Mucosa of rectum (tissue), 2 donors: ENCODE measurements around the gene LHFPL5.

Source experiments
- H3K27ac ChIP-seq, 2 donors: one replicate each; pipeline ENCODE4 v1.7.0; 2013; ENCODE audit warnings: inconsistent platforms in 2 of 2, low read depth in 2 of 2, low read length in 2 of 2
- H3K27me3 ChIP-seq, 2 donors: one replicate each; pipeline ENCODE4 v1.7.0; 2013; ENCODE audit warnings: low read length in 2 of 2; ENCODE audit not compliant: control insufficient read depth in 2 of 2, insufficient read depth in 2 of 2
- H3K36me3 ChIP-seq, 2 donors: one replicate each; pipeline ENCODE4 v1.7.0; 2013; ENCODE audit warnings: low read length in 2 of 2; ENCODE audit not compliant: control insufficient read depth in 2 of 2, insufficient read depth in 2 of 2
- H3K4me1 ChIP-seq, 2 donors: one replicate each; pipeline ENCODE4 v1.7.0; 2013; ENCODE audit warnings: low read length in 2 of 2, mild to moderate bottlenecking in 1 of 2; ENCODE audit not compliant: control insufficient read depth in 2 of 2, insufficient read depth in 2 of 2
- H3K4me3 ChIP-seq, 2 donors: one replicate each; pipeline ENCODE4 v1.7.0; 2013; ENCODE audit warnings: low read length in 2 of 2
- H3K9ac ChIP-seq, 2 donors: one replicate each; pipeline ENCODE4 v1.7.0; 2013; ENCODE audit warnings: low read length in 2 of 2, low read depth in 1 of 2, mild to moderate bottlenecking in 1 of 2
- H3K9me3 ChIP-seq, 2 donors: one replicate each; pipeline ENCODE4 v1.7.0; 2013; ENCODE audit warnings: low read length in 2 of 2; ENCODE audit not compliant: control insufficient read depth in 2 of 2
- donor health status: healthy.
- donor health status: Normal muscosa, but diverticular disease.

Gene LHFPL5

DNA sequence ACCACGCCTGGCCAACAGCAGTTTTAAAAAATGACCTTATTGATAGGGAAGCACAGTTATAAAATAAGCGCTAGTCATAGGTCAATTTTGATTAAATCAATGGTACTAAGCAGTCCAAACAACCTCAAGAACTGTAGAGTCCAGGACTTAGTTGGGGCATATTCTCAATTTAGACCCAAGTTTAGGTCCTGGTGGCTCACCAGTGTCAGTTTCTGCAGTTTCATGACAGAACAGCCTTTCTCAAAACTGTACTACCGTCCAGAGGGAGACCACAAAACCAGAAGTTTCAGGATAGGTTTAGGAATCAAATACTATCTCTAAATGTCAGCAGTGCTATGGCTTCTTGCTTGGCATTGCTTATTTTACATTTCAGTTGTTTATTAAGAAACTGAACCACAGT, 39.1 kb downstream of the LHFPL5 start:
- peaks cover 21 to 23% of the 10 kb centered on the region in 2 donors for H3K36me3 ChIP-seq
- no peaks in the 10 kb centered on the region for H3K27me3 ChIP-seq
- no peaks in the 10 kb centered on the region for H3K4me1 ChIP-seq
- no peak overlapping the region for H3K27ac ChIP-seq
- H3K9me3 ChIP-seq: no peaks in the 10 kb centered on the region
- no peak overlapping the region for H3K4me3 ChIP-seq
- no peak overlapping the region for H3K9ac ChIP-seq

- Histone ChIP-seq H3K4me3 (no peak overlapping the region), H3K36me3 (peaks cover 23 to 32% of the 10 kb centered on the region in 2 donors), H3K27ac (no peak overlapping the region), H3K9me3 (no peaks in the 10 kb centered on the region), H3K27me3 (no peaks in the 10 kb centered on the region), H3K4me1 (no peaks in the 10 kb centered on the region), H3K9ac (no peak overlapping the region)
These were observed 45.1 kb downstream of the LHFPL5 start for GRCh38 chr6:35850208-35850607.

- H3K9me3 ChIP-seq: no peaks in the 10 kb centered on the region
- peaks cover 45 to 46% of the 10 kb centered on the region in 2 donors for H3K36me3 ChIP-seq
- H3K27ac ChIP-seq: no peak overlapping the region
- no peaks in the 10 kb centered on the region for H3K27me3 ChIP-seq
- H3K4me3 ChIP-seq: no peak overlapping the region
- no peaks in the 10 kb centered on the region for H3K4me1 ChIP-seq
- no peak overlapping the region for H3K9ac ChIP-seq
These were observed 47.8 kb downstream of the LHFPL5 start for GRCh38 chr6:35852994-35853393.

GRCh38 chr6:35856250-35856649, 51.1 kb downstream of the LHFPL5 start:
- Histone ChIP-seq H3K4me1 (no peaks in the 10 kb centered on the region), H3K9me3 (no peaks in the 10 kb centered on the region), H3K27me3 (no peaks in the 10 kb centered on the region), H3K36me3 (peaks cover 50 to 61% of the 10 kb centered on the region in 2 donors), H3K27ac (no peak overlapping the region), H3K4me3 (no peak overlapping the region), H3K9ac (no peak overlapping the region)

- Histone ChIP-seq H3K9ac (no peak overlapping the region), H3K27me3 (no peaks in the 10 kb centered on the region), H3K36me3 (peaks cover 53 to 59% of the 10 kb centered on the region in 2 donors), H3K27ac (no peak overlapping the region), H3K9me3 (no peaks in the 10 kb centered on the region), H3K4me1 (no peaks in the 10 kb centered on the region), H3K4me3 (no peak overlapping the region)
These were observed 52.7 kb downstream of the LHFPL5 start for GRCh38 chr6:35857853-35858252.

- Histone ChIP-seq H3K4me1 (no peaks in the 10 kb centered on the region), H3K36me3 (peaks cover 46 to 53% of the 10 kb centered on the region in 2 donors), H3K27ac (no peak overlapping the region), H3K9me3 (no peaks in the 10 kb centered on the region), H3K9ac (no peak overlapping the region), H3K27me3 (no peaks in the 10 kb centered on the region), H3K4me3 (no peak overlapping the region)
These were observed 54.2 kb downstream of the LHFPL5 start for GRCh38 chr6:35859367-35859766.
